Stimulated activated CD8-positive, alpha-beta memory T cell treated with anti-CD3 and anti-CD28 coated beads, Interleukin-12 subunit alpha, Interleukin-12 subunit beta, amount 100 ng/mL, for 1 hour (primary cell): Measurements from ENCODE around the gene SLCO3A1.

Source experiments
- DNase-seq: peaks from one replicate; pipeline ENCODE4 v3.0.0-alpha.2; 2020; ENCODE audit warnings: low read depth

The SLCO3A1 gene

GRCh38 chr15:92128788-92129187 lies 275.3 kb downstream of the SLCO3A1 start:
- no peak for DNase-seq

GRCh38 chr15:92130244-92130643 lies 276.7 kb downstream of the SLCO3A1 start:
- DNase-seq, result no peak

- DNase-seq, result no peak
Observed at GRCh38 chr15:92130906-92131305, 277.4 kb downstream of the SLCO3A1 start.

GRCh38 chr15:92132982-92133755 lies 279.7 kb downstream of the SLCO3A1 start:
- DNase-seq, result no peak

- no peak for DNase-seq
Observed at GRCh38 chr15:92140796-92141195, 287.3 kb downstream of the SLCO3A1 start.

GRCh38 chr15:92141607-92142006 lies 288.1 kb downstream of the SLCO3A1 start:
- DNase-seq, result no peak

- no peak for DNase-seq
Observed at GRCh38 chr15:92142242-92143232, 289.0 kb downstream of the SLCO3A1 start.

GRCh38 chr15:92143765-92144164 lies 290.3 kb downstream of the SLCO3A1 start:
- no peak for DNase-seq

- DNase-seq, result no peak
Observed at GRCh38 chr15:92146511-92147150, 293.1 kb downstream of the SLCO3A1 start.

- no peak for DNase-seq
Observed at GRCh38 chr15:92149029-92149428, 295.5 kb downstream of the SLCO3A1 start.

GRCh38 chr15:92149465-92149864 lies 296.0 kb downstream of the SLCO3A1 start:
- no peak for DNase-seq

- no peak for DNase-seq
Observed at GRCh38 chr15:92151168-92151567, 297.7 kb downstream of the SLCO3A1 start.

GRCh38 chr15:92151741-92152140 lies 298.2 kb downstream of the SLCO3A1 start:
- no peak for DNase-seq

- DNase-seq, result no peak
Observed at GRCh38 chr15:92152983-92153382, 299.5 kb downstream of the SLCO3A1 start.

GRCh38 chr15:92153620-92154019 lies 300.1 kb downstream of the SLCO3A1 start:
- DNase-seq, result no peak

GRCh38 chr15:92155934-92156333 lies 302.4 kb downstream of the SLCO3A1 start:
- DNase-seq, result no peak

GRCh38 chr15:92157666-92158298 lies 304.3 kb downstream of the SLCO3A1 start:
- DNase-seq, result no peak

- DNase-seq, result no peak
Observed at GRCh38 chr15:92158426-92158825, 304.9 kb downstream of the SLCO3A1 start.

GRCh38 chr15:92159481-92159880 lies 306.0 kb downstream of the SLCO3A1 start:
- no peak for DNase-seq

GRCh38 chr15:92159906-92160841 lies 306.7 kb downstream of the SLCO3A1 start:
- DNase-seq, result no peak
